OCI-LY3 (cell line): ENCODE data around the gene SEMA5A.

ENCODE experiments used
- CTCF ChIP-seq: fragments of 200-600, 300-600 bp; sonication (generic); IDR thresholded peaks from 2 replicates; pipeline ENCODE4 v1.5.1; 2014; ENCODE audit warnings: antibody characterized with exemption, low read length, low read depth
- EZH2phosphoT487 ChIP-seq: fragments of 200-600 bp; shearing (Covaris generic); IDR thresholded peaks from 2 replicates; pipeline ENCODE4 v1.6.1; 2018; ENCODE audit warnings: antibody characterized with exemption, mixed run types, low read depth

- TF ChIP-seq CTCF (no peak), EZH2phosphoT487 (no peak)
Measured at GRCh38 chr5:9284272-9284671, 261.6 kb downstream of the SEMA5A start.
